C4-2B (cell line): ENCODE results near the gene GPR119.

Experiments used
- H3K27ac ChIP-seq: fragments of 450-650 bp; 2 replicates; pipeline ENCODE4 v1.5.1; 2017
- CTCF ChIP-seq: fragments of 450-650 bp; conservative IDR thresholded peaks from 2 replicates; pipeline ENCODE4 v1.5.1; 2017; ENCODE audit warnings: mild to moderate bottlenecking
- ZFX ChIP-seq: fragments of 450-650 bp; IDR thresholded peaks from 2 replicates; pipeline ENCODE4 v1.6.1; 2017

GPR119 gene

GRCh38 chrX:130339408-130340222, 45.9 kb downstream of the GPR119 start, which contains the start of gene SLC25A14:
SLC25A14 (plus strand) TSS chrX:130339919; CDS start chrX:130340279, 360 bp downstream.
- H3K27ac ChIP-seq, result peak within 1 kb of the TSS; percentile 73
- no peak for TF ChIP-seq ZFX
- TF ChIP-seq CTCF, result no peak

GRCh38 chrX:130338869-130339268, 46.6 kb downstream of the GPR119 start:
- H3K27ac ChIP-seq, result peak overlapping the region; percentile 73

GRCh38 chrX:130336531-130336930, 48.9 kb downstream of the GPR119 start:
- TF ChIP-seq CTCF (no peak), ZFX (no peak)
- no peak overlapping the region for H3K27ac ChIP-seq
